ENCODE results near the gene AFMID.

GRCh38 chr17:78147315-78147998, 39.7 kb upstream of the AFMID start:
- TF ChIP-seq CTCF (conservative IDR thresholded peaks at IDR 0.05; ENCODE audit: low read depth in 2 of 2) (no peak), EZH2phosphoT487 (IDR thresholded peaks at IDR 0.05; ENCODE audit: unreplicated experiment) (no peak), POLR2AphosphoS5 (IDR thresholded peaks at IDR 0.05; ENCODE audit: low read depth) (no peak), REST (IDR thresholded peaks at IDR 0.05; ENCODE audit: unreplicated experiment) (no peak), NANOG (IDR thresholded peaks at IDR 0.05; ENCODE audit: borderline replicate concordance) (no peak), EZH2 (IDR thresholded peaks at IDR 0.05; ENCODE audit: low read depth, unreplicated experiment) (no peak), ZNF114 (CRISPR knock-in tag; IDR thresholded peaks at IDR 0.05) (no peak), CREB1 (CRISPR knock-in tag; IDR thresholded peaks at IDR 0.05; ENCODE audit: low read depth) (no peak), STAT1 (IDR thresholded peaks at IDR 0.05; ENCODE audit: unreplicated experiment) (no peak), JUNB (IDR thresholded peaks at IDR 0.05; ENCODE audit: unreplicated experiment) (no peak), ETS1 (IDR thresholded peaks at IDR 0.05) (no peak), ZNF462 (CRISPR knock-in tag; IDR thresholded peaks at IDR 0.05) (no peak)
